CD4-positive, alpha-beta T cell treated with Interleukin-6 at 100 ng/mL for 8 hours (primary cell): ENCODE results near the gene DTD1.

Source experiments
- DNase-seq: peaks from one replicate; pipeline ENCODE4 v3.0.0-alpha.2; 2020; ENCODE audit warnings: mixed read lengths, low spot score

The DTD1 gene

DNA sequence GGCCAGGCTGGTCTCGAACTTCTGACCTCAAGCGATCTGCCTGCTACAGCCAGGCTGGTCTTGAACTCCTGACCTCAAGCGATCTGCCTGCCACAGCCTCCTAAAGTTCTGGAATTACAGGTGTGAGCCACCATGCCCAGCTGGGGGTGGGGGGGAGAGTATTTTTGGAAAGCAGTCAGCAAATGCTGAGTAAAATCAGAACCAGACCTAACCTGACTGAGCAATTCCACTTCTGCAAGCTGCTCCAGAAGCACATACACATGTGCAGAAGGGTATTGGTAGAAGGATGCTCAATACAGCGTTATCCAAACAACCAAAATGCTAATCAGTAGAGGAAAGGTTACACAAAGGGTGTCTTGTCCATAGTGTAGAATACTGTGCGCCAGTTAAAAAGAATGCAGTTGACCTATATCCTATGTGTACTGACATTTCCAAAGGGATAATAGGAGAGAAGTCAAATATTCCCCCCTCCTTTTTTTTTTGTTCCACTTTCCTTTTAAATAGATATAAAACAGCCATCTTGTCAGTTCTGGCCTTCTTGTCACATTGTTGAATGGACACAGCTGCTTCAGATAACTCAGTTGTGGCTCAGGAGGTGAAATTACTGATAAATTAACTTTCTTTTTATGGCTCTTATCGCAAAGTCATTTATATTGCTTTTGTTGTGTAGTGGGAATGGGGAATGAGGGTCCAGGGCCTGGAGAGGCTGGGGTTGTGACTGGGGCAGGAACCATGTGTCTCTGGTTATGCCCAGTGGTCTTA, 74.6 kb downstream of the DTD1 start:
- no peak for DNase-seq

DNA sequence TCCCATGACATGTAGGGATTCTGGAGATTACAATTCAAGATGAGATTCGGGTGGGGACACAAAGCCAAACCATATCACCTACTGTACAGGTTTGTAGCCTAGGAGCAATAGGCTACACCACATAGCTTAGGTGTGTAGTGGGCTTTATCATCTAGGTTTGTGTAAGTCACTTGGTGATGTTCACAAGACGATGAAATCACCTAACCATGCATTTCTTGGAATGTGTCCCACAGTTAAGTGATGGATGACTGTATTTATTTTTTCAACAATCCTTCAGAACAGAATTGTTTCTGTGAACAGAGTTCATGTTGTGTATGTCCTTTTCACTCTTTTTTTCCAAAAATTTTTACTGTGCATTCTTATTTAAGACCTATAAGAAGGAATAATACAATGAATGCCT, 76.1 kb downstream of the DTD1 start:
- no peak for DNase-seq

DNA sequence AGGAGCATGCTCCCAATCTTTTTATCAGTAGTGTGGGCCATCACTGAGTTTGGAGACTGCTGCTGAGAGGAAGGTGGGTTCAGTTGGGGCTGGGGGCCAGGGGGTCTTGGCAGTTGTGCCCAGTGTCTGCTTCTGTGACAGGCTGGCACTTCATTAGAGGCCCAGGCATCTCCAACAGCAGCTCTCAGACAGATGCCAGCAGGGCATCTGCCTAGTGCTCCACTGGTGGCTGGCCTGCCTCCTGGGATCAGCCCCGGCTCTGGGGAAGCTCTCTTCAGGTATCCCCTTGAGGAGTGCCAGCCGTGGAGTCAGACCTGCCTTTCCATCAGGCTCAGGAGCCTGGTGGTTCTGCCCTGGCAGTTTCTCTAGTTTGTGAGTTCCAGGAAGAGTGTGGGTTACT, 77.3 kb downstream of the DTD1 start:
- no peak for DNase-seq

DNA sequence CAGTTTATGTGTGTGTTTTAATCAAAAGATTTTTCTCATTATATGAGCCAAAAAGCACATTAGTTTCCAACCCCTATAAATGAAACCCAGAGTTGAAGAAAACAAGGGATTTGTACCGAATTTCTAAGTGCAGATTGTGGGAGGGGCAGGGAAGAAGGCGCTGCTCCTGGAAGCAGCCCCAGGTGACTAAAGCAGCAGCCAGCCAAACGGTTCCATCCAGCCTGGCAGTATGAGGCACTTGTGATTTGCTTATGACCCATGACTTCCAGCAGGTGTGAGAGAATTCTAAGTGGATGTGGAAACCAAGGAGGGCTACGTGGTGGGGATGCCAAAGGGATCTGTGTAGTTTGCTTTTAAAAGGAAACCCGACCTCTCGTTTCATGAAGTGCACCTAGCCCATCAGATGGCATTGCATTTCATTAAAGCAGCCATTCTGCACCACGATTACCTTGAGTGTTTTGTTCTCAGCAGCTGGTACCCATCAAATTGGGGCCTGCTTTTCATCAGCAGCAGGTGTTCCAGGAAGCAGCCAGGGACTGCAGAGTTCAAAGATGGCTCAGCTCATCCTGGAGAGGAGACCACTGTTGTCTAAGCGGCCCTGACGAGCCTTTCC, 79.1 kb downstream of the DTD1 start:
- no peak for DNase-seq

DNA sequence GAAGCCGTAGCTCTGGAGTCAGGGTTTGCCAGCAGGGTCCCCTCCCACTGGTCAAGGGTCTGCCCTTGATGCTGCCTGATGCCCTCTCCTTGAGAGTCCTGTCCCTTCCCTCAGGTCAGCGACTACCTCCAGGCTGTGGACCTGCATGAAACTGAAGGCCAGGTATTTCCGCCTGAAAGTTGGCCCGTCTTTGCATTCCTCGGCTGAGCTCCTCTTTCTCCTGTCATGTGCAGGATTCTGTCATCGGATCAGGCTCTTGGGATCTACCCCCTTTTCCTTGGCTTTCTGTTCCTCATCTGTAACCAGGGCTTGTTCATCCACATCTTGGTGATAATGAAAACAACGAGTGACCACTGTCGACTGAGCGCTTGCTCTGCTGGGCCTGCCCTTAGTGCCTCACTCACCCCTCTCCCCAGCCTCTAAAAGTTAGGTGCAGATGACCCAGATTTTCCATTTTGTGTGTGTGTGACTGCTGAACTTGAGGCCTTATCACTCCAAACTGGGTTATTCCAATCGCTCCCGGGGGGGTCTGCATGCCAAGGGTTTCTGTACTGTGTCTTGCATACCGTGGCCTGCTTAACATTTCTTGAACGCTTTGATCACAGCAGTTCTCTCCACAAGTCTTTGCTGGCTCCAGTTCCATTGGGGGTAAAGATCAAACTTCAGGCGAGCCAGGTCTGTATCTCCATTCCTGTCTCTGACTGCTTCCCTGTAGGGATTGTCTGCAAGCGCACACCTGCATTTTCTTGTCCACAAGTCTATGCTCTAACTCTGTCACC, 81.6 kb downstream of the DTD1 start:
- DNase-seq = no peak

DNA sequence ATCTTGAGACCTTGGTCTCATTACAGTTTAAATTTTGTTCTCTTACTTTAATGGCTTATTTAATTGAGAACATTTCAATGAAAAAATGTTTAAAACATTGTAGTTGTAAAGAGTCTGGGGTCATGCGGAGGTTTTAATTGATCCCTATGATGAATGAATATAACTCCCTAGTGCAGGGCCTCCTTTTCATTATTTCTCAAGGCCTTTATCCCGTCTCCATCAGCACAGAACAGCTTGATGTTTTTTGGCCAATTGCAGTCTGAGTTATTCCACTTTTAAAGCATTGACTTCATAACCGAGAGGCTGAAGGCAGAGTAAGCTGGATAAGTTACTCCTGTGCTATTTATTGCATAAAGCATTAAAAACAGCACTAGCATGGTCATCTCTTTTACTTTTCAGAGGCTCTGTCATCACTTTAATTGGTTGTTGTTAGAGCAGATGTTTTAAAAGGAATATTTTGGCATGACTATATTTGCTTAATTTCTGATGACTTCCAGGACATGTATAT, 83.4 kb downstream of the DTD1 start:
- no peak for DNase-seq

DNA sequence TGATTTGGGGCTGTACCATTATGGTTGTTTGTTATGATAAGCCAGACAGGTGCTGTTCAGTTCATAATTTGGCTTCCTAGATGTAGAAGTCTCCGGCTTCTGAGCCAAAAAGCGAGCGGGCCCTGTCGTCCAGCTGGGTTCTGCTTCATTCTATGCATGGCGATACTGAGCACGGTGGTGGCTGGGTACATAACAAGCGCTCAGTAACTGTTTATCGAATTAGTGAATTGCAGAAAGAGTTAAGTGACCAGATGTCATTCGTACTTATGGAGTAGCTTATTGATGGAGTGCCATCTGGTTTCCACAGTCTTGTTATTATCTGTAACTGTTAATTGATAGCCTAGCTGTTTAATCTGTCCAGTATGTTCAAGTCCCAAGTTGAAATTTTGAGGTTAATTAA, 85.0 kb downstream of the DTD1 start:
- no peak for DNase-seq

DNA sequence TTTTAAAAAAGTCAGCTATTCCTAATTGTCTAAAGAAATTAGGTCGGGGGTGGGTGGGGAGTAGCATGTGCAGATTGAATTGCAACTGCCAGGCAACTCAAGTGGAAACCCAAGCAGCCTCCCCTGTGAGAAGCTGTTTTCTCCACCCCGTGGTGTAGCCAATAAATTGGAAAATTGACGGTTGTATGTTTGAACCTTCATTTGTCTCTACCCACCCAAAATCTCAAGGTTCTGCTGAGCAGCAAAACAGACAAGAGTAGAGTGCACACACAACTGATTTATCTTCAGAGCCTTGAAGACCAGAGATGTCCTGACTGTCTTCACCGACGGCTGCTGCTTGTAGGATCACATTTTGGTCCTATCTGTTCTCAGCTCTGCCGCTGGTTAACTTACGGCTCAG, 88.5 kb downstream of the DTD1 start:
- DNase-seq = no peak

DNA sequence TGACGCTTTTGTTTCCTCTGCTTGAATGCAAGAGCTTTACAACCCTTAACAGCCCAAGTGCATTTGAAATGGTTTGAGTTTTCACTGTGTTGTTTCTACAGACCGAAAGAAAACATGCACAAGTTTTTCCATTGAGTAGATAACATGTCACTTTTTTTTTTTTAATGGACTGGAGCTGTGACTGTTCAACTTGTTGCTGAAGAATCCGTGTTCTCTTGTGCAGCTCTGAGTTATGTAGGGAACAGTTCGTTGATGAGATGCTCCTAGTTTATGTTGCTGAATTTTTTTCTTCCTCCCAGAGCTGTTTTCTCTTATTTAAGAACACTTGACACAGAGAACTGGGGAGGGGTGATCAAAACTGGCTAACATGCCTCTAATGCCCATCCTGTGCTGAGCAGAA, 89.3 kb downstream of the DTD1 start:
- no peak for DNase-seq

DNA sequence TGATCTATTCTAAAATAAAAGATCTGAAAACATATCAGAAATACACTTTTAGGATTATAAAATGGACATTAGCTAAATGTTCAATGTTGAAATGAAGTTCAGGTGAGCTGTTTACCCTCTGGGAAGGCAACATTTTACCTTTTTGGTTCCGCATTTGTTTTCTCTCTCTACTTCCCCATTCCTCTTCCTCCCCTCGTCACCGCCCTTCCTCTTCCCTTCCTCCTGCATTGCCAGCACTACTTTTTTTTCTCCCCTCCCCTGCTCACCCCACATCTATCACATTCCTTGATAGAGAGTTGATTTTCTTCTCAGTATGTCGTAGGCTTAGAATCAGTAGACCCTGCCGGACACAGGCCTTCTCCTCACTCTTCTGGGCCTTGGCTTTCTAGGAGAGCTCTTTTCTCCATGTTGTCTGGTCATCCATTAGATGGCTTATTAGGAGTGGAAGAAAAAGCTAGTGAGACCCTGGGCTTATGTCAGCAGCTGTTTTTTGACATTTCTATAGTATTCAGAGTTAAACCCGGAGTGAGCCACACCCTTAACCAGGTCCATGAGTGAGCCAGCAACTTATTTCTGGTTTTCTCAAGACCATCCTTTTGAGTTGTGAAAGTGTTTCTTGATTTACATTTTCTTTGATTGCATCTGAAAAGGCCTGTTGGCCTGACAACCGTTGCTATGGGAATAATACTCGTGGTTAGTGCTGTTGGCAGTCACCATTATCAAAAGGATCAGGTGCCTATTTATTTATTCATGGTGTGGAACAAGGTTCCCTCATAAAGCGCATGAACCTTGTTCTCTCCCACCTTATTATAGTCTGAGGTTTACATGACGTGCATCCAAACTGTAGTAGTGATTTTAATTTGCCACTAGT, 90.9 kb downstream of the DTD1 start:
- DNase-seq = no peak

DNA sequence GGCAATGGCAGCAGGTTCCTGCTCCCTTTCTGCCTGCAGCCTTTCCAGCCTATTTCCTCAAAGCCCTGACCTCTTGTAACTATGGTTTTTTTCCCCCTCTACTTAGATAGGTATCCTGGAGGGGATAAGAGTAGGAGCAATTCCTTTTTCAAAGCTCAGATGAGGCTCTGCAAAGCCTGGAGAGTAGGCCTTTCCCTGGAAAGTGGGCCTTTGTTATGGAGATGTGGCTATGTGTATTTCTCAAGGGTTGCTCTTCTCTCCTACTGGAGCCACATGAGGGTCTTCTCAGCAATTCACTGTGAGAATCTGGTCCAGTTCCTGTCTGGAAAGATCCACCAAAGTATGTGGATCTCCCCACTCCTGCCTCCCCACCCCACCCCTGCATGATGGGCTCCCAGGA, 96.0 kb downstream of the DTD1 start:
- no peak for DNase-seq

DNA sequence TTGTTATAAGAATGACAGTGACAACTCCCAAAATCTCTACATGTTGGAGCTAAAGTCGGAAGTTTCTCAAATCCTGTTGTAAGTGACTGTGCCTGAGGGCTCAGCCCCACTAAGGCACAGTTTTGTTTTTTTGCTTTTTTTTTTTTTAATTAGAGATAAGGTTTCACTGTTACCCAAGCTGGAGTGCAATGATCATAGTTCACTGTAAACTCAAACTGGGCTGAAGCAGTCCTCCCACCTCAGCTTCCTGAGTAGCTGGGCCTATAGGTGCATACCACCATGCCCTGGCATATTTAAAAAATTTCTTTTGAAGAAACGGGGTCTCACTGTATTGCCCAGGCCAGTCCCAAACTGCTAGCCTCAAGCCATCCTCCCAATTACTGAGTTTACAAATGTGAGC, 96.9 kb downstream of the DTD1 start:
- DNase-seq = no peak

DNA sequence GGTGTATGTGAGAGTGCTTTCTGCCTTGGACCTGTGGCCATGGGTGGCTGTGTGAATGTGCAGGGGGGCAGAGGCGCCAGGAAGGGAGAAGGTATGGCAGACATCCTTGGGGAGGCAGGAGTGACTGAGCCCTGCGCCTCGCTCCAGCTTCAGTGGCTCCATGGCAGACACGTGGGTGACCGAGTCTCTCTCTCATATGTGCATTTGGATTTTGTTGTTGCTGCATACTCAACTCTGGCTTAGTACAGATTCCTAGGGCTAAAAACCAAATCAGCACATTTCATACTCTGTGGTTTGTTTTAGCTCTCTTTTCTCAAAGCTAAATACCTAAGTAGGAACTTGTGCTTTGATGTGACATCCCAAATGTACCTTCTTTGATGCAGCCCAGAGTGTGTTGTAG, 97.6 kb downstream of the DTD1 start:
- no peak for DNase-seq

DNA sequence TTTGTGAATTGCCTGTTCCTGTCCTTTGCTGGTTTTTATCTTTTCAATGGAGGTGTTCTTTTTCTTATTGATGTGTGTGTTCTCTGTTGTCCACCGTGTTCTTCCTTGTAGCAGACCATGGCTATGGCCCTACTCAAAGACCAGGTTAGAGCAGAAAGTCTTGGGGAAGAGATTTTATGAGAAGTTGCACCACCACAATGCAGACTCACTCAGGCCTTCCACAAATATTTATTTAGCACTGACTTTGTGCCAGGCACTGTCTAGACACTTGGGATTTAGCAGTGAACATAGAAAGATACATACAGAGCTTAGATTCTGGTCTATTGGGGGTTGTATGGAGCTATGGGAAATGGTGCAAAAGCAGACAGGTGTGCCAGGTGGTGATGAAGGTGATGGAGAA, 98.8 kb downstream of the DTD1 start:
- no peak for DNase-seq

DNA sequence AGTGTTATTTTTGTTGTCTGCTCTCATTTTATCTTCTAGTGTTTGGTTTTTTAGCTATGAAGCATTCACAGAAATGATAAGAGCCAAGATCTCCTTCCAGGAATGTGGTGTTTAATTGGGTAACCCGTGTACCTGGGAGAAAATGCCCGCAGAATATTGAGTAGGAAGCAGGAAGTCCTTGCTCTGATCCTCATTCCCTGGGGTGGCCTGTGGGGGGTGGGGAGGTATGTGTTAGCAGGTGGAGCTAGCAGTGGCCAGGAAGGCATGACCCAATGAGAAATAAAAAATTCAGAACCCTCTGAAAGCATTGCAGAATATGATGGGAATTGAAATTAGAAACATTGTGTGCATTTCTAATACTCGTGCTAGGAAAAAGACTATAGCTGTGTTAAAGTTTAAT, 100.8 kb downstream of the DTD1 start:
- DNase-seq = no peak

DNA sequence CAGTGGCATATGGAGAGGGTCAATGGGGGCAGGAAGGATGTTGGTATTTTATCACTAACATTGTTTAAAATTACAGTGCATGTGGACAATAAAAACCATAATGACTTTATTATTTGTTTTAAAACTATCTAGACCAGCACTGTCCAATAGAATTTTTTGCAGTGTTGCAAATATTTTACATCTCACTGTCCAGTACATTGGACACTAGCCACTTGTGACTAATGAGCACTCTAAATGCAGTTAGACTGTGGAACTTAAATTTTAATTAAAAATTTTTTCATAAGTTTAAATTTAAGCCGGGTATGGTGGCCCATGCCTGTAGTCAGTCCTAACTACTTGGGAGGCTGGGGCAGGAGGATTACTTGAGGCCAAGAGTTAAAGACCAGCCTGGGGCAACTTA, 101.7 kb downstream of the DTD1 start:
- DNase-seq = no peak

DNA sequence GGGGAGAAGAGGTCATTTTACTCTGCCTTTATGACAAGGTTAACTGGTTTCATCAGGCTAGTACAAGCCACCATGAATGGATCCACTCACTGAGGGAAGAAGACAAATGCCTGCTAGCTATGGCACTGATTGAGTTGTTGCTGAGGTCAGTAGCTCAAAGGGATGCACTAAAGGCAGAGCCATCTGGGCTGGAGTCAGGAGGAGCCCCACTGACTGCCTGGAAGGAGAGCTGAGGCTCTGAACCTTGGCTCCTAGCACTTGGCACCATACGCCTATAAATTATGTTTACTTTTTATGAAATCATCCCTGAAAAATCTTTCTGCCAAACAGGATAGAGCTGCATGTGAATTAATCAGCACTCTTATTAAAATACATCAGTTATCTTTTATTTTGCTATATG, 104.6 kb downstream of the DTD1 start:
- no peak for DNase-seq

DNA sequence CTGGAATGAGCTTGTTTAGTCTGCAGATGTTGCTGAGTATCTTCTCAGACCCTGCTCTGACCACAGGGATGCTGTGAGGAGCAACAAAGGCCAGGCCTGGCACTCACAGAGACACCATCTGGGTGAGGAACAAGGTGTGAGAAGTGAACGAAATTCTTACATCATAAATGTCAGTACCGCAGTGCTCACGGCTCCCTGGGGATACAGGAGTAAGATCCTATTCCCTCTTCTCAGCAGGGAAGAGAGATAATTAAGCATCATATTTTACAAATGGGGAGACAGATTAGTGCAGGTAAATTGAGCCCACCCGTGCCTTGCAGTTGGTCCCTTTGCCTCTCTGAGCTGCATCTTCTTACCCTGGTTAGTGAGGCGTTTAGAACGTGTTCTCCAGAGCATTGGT, 106.2 kb downstream of the DTD1 start:
- no peak for DNase-seq

DNA sequence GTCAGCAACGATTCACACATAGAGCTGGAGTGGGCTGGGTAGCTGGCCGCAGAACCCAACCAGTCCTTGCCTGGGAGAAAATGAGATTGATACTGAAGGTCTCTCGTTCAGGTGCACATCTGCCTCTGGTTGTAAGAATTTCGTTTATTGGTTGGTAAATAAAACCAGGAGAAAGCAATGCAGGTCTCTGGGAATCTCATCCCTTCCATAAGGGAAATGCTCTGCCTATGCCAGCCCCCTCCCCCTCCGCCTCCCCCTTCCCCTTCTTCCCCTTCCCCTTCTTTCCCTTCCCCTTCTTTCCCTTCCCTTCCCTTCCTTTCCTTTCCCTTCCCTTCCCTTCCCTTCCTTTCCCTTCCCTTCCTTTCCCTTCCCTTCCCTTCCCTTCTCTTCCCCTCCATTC, 107.3 kb downstream of the DTD1 start:
- no peak for DNase-seq

DNA sequence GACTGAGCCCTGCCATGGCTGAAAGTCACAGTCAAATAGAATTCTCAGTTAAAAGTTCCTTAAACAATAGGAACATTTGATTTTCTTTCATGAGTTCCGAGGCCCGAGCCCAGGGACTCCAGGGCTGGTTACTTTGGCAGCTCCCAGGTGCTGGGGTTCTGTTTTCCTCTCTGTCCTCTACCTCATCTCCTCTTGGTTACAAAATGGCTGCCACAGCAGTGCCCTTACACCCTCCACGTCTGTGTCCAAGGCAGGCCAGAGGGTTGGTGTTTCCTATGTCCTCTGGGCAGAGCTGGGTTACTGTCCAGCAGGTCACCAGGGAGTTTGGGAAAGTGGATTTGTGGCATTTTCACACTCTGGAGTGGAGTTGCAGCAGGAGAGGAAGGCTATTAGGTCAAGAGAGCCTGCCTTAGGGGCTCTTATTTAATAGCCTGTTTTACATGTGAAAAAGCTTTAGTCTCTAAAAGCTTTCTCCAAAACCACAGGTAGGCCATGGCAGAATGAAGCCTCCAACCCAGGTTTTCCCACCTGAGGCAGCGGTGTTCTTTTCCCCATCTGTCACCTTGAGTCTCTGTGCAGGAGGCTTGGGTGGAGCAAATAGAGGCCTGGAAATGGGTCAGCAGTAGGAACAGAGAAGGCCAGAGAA, 111.0 kb downstream of the DTD1 start:
- DNase-seq = no peak

DNA sequence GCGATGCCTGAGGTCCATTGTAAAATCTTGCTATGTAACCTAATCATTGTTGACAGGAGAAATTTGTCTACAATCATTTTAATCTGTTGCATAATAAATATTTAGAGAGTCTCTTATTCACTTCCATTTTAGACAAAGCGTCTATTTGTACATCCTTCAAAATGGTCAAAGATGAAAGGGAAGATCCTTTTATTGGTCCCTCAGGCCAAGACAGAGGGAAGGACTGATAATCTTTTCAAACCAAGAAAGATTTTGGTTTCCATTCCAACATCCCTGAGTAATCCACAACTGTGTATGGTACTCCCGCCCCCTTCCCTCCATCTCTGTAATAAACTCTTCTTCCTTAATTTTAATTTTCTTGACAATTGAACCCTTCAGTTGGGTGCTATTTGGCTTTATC, 114.1 kb downstream of the DTD1 start:
- DNase-seq = no peak

DNA sequence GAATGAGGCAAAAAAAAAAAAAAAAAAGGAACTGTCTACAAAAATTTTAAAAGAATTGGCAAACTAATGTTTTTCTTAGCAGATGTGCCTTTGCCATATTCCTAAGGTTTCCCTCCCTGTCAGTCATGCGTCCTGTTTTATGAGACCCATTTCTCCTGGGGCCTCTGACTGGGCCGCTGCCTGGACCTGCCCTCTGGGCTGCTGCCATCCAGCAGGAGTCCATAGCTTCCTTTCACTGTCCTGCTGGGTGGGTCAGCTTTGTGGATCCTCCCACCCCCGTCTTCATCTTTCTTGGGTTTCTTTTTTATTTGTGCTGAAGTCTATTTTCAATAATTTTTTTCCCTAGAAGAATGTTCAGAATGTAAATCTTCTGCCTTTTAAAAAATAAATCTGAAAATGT, 114.9 kb downstream of the DTD1 start:
- no peak for DNase-seq
